Endothelial cell of umbilical vein (primary cell): ENCODE measurements around the gene TMEM43.

ENCODE experiments used
- EZH2 ChIP-seq: IDR thresholded peaks from 2 replicates; pipeline ENCODE4 v1.6.1; 2012; ENCODE audit warnings: borderline replicate concordance, low read depth, mild to moderate bottlenecking, moderate library complexity, low read length, inconsistent platforms; ENCODE audit not compliant: severe bottlenecking
- FOS ChIP-seq: IDR thresholded peaks from 2 replicates; pipeline ENCODE4 v1.6.1; 2011; ENCODE audit warnings: mild to moderate bottlenecking, low read length, moderate library complexity, borderline replicate concordance; ENCODE audit not compliant: insufficient read depth
- GATA2 ChIP-seq: IDR thresholded peaks from 2 replicates; pipeline ENCODE4 v1.7.0; 2011; ENCODE audit warnings: low read depth, mild to moderate bottlenecking, moderate library complexity, mixed read lengths, low read length; ENCODE audit not compliant: insufficient read length, insufficient read depth
- MYC ChIP-seq: IDR thresholded peaks from one replicate; pipeline ENCODE4 v1.6.1; 2011; ENCODE audit warnings: mild to moderate bottlenecking, low read depth, low read length
- POLR2A ChIP-seq: IDR thresholded peaks from 2 replicates; pipeline ENCODE4 v1.6.1; 2012; ENCODE audit warnings: low read depth, mild to moderate bottlenecking, control low read depth, low read length
- POLR2AphosphoS5 ChIP-seq: IDR thresholded peaks from 2 replicates; pipeline ENCODE4 v1.6.1; 2012; ENCODE audit warnings: low read depth, mild to moderate bottlenecking, control low read depth, low read length, moderate library complexity; ENCODE audit not compliant: insufficient read depth
- TF ChIP-seq, protein P1 (sequence below), 2 donors: IDR thresholded peaks; 1 replicate in 1 of 2; 2 replicates in 1 of 2; pipeline ENCODE4 v1.5.1; 2011; ENCODE audit warnings: low read length in 2 of 2, mild to moderate bottlenecking in 2 of 2, moderate library complexity in 2 of 2, control low read depth in 1 of 2, inconsistent platforms in 1 of 2, low read depth in 1 of 2; ENCODE audit not compliant: insufficient read depth in 1 of 2; ENCODE audit errors: extremely low read depth in 1 of 2
- TF ChIP-seq, protein P2 (sequence below): IDR thresholded peaks from 2 replicates; pipeline ENCODE4 v1.6.1; 2011; ENCODE audit not compliant: insufficient read depth, insufficient read length

DNA sequence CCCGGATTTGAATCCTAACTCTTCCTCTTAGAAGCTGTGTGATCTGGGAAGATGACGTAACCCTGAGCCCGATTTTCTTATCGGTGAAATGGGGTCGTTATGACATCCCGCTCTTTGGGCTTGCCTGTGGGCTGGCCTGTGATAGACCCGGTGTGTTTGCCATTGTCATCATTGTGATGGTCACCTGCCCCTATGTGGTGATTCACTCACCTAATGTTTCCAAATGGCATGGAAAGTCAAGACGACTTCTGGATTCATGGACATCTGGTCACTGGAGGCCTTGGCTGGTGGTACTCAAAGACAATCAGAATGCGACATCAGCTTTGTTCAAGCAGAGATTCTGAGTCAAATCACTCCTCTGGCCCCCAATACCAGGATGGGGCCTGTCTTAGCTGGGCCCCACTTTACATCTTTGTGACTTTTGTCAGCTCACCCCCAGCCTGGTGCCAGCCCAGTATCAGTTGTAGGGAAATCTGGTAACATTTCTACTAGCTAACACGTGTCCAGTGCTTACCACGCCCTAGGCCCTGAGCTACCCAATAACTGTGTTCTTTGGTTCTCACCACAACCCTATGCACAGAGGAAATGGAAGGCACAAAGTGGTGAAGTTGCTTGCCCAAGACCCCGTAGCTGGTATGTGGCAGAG, 2.8 kb downstream of the TMEM43 start:
- TF ChIP-seq, protein P1, sequence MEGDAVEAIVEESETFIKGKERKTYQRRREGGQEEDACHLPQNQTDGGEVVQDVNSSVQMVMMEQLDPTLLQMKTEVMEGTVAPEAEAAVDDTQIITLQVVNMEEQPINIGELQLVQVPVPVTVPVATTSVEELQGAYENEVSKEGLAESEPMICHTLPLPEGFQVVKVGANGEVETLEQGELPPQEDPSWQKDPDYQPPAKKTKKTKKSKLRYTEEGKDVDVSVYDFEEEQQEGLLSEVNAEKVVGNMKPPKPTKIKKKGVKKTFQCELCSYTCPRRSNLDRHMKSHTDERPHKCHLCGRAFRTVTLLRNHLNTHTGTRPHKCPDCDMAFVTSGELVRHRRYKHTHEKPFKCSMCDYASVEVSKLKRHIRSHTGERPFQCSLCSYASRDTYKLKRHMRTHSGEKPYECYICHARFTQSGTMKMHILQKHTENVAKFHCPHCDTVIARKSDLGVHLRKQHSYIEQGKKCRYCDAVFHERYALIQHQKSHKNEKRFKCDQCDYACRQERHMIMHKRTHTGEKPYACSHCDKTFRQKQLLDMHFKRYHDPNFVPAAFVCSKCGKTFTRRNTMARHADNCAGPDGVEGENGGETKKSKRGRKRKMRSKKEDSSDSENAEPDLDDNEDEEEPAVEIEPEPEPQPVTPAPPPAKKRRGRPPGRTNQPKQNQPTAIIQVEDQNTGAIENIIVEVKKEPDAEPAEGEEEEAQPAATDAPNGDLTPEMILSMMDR (IDR thresholded peaks at IDR 0.05; ENCODE audit: extremely low read depth in 1 of 2, insufficient read depth in 1 of 2, low read depth in 1 of 2, low read length in 2 of 2), result no peak
- TF ChIP-seq EZH2, result no peak
- TF ChIP-seq POLR2AphosphoS5, result no peak
- TF ChIP-seq POLR2A, result no peak
- TF ChIP-seq, protein P2, sequence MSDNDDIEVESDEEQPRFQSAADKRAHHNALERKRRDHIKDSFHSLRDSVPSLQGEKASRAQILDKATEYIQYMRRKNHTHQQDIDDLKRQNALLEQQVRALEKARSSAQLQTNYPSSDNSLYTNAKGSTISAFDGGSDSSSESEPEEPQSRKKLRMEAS, result no peak
- TF ChIP-seq MYC, result no peak
- no peak for TF ChIP-seq GATA2
- TF ChIP-seq FOS, result no peak
